DND-41 (cell line): ENCODE measurements around the gene CASP4.
"Not testable (repeated sequence)": the region's sequence is repeated elsewhere in the genome, so short reads cannot be mapped to it uniquely, and the experiment has no call there.

ENCODE experiments used
- ATAC-seq: fragments of 200-7000 bp; cut with Tn5 transposase; 3 replicates; pipeline ENCODE4 v1.9.1; 2021; ENCODE audit warnings: low read depth; ENCODE audit not compliant: insufficient read depth
- DNase-seq: peaks from one replicate; pipeline ENCODE4 v3.0.0-alpha.2; 2020
- H2AFZ ChIP-seq: 2 replicates; pipeline ENCODE4 v1.6.0; 2012; ENCODE audit warnings: low read depth, low read length
- H3K27ac ChIP-seq: 2 replicates; pipeline ENCODE4 v1.5.1; 2012; ENCODE audit warnings: low read length, inconsistent platforms
- H3K27me3 ChIP-seq: fragments of 200-600 bp; sonication (generic); 2 replicates; pipeline ENCODE4 v1.6.0; 2012; ENCODE audit warnings: low read length, mild to moderate bottlenecking, inconsistent platforms; ENCODE audit not compliant: insufficient read depth, poor library complexity
- H3K36me3 ChIP-seq: 2 replicates; pipeline ENCODE4 v1.5.1; 2012; ENCODE audit warnings: low read length, inconsistent platforms; ENCODE audit not compliant: insufficient read depth
- H3K4me1 ChIP-seq: 2 replicates; pipeline ENCODE4 v1.5.1; 2012; ENCODE audit warnings: mild to moderate bottlenecking, low read length; ENCODE audit not compliant: insufficient read depth
- H3K4me2 ChIP-seq: 2 replicates; pipeline ENCODE4 v1.6.0; 2012; ENCODE audit warnings: mild to moderate bottlenecking, moderate library complexity, low read length, inconsistent platforms; ENCODE audit not compliant: insufficient read depth
- H3K4me3 ChIP-seq, 2 experiments: fragments of 200-600 bp in 1 of 2; shearing (Covaris generic) in 1 of 2; 2 replicates each; pipeline ENCODE4 v1.5.1; 2012 to 2016; ENCODE audit warnings: inconsistent platforms in 2 of 2, low read length in 2 of 2, mild to moderate bottlenecking in 2 of 2, low read depth in 1 of 2, moderate library complexity in 1 of 2
- H3K79me2 ChIP-seq: 2 replicates; pipeline ENCODE4 v1.6.0; 2012; ENCODE audit warnings: low read length, inconsistent platforms; ENCODE audit not compliant: insufficient read depth
- H3K9ac ChIP-seq: 2 replicates; pipeline ENCODE4 v1.6.0; 2012; ENCODE audit warnings: low read depth, mild to moderate bottlenecking, inconsistent platforms, low read length, moderate library complexity
- H3K9me3 ChIP-seq: 2 replicates; pipeline ENCODE4 v1.5.1; 2012; ENCODE audit warnings: low read length, moderate library complexity, mild to moderate bottlenecking, inconsistent platforms; ENCODE audit not compliant: insufficient read depth, severe bottlenecking
- H4K20me1 ChIP-seq: 2 replicates; pipeline ENCODE4 v1.6.0; 2012; ENCODE audit warnings: low read length; ENCODE audit not compliant: insufficient read depth
- EZH2 ChIP-seq: IDR thresholded peaks from 3 replicates; pipeline ENCODE4 v1.6.1; 2012; ENCODE audit warnings: borderline replicate concordance, low read depth, mild to moderate bottlenecking, moderate library complexity, low read length, inconsistent platforms; ENCODE audit not compliant: severe bottlenecking
- TF ChIP-seq, protein P1 (sequence below): IDR thresholded peaks from 2 replicates; pipeline ENCODE4 v1.5.1; 2012; ENCODE audit warnings: borderline replicate concordance, low read length, moderate library complexity, mild to moderate bottlenecking; ENCODE audit not compliant: poor library complexity, severe bottlenecking; ENCODE audit errors: extremely low read depth

The CASP4 gene

DNA sequence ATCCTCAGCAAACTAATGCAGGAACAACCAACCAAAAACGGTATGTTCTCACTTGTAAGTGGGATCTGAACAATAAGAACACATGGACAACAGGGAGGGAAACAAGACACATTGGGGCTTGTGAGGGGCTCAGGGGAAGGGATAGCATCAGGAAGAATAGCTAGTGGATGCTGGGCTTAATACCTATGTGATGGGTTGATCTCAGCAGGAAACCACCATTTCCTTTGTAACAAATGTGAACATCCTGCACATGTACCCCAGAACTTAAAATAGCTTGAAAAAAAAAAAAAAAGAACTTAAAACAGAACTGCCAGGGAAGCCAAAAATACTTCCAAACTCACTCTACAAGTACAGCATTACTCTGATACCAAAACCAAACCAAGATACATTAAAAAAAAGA lies 33.8 kb downstream of the CASP4 start:
- no peak overlapping the region for H3K9ac ChIP-seq
- peak overlapping the region; percentile 33; the same call in 1 of the 2 replicates for H3K4me2 ChIP-seq
- no peaks in the 10 kb centered on the region for H3K36me3 ChIP-seq
- TF ChIP-seq, protein P1, sequence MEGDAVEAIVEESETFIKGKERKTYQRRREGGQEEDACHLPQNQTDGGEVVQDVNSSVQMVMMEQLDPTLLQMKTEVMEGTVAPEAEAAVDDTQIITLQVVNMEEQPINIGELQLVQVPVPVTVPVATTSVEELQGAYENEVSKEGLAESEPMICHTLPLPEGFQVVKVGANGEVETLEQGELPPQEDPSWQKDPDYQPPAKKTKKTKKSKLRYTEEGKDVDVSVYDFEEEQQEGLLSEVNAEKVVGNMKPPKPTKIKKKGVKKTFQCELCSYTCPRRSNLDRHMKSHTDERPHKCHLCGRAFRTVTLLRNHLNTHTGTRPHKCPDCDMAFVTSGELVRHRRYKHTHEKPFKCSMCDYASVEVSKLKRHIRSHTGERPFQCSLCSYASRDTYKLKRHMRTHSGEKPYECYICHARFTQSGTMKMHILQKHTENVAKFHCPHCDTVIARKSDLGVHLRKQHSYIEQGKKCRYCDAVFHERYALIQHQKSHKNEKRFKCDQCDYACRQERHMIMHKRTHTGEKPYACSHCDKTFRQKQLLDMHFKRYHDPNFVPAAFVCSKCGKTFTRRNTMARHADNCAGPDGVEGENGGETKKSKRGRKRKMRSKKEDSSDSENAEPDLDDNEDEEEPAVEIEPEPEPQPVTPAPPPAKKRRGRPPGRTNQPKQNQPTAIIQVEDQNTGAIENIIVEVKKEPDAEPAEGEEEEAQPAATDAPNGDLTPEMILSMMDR: no peak
- TF ChIP-seq EZH2: no peak
- H3K79me2 ChIP-seq: no peaks in the 10 kb centered on the region
- H3K9me3 ChIP-seq: peaks cover 5% of the 10 kb centered on the region
- no peak overlapping the region for H3K4me3 ChIP-seq
- peak; percentile 99 for ATAC-seq
- 0 out of 2 replicates have a peak overlapping the region, but pooled peaks have one; percentile 6 for H3K27ac ChIP-seq
- peaks cover 13% of the 10 kb centered on the region for H3K4me1 ChIP-seq
- peak; percentile 36 for DNase-seq
- H4K20me1 ChIP-seq: no peaks in the 10 kb centered on the region
- H3K27me3 ChIP-seq: no peaks in the 10 kb centered on the region
- H2AFZ ChIP-seq: no peak overlapping the region

DNA sequence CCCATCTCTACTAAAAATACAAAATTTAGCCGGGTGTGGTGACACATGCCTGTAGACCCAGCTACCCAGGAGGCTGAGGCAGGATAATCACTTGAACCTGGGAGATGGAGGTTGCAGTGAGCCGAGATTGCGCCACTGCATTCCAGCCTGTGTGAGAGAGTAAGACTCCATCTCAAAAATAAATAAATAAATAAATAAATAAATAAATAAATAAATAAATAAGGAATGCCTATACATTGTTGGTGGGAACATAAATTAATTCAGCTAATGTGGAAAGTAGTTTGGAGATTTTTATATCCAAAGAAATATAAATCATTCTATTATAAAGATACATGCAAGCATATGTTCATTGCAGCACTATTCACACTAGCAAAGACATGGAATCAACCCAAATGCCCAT lies 34.3 kb downstream of the CASP4 start:
- not testable (repeated sequence) for H3K27ac ChIP-seq, H3K4me2 ChIP-seq, H3K9me3 ChIP-seq, H4K20me1 ChIP-seq, H3K27me3 ChIP-seq, H2AFZ ChIP-seq, H3K36me3 ChIP-seq, H3K79me2 ChIP-seq, DNase-seq, H3K9ac ChIP-seq, ATAC-seq, H3K4me3 ChIP-seq
- H3K4me1 ChIP-seq: peaks cover 13% of the 10 kb centered on the region

DNA sequence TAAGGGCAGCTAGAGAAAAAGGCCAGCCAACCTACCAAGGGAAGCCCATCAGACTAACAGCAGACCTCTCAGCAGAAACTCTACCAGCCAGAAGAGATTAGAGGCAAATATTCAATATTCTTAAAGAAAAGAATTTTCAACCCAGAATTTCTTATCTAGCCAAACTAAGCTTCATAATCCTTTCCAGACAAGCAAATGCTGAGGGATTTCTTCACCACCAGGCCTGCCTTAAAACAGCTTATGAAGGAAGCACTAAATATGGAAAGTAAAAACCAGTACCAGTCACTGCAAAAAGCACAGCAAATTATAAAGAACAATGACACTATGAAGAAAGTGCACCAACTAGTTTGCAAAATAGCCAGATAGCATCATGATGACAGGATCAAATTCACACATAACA lies 39.6 kb downstream of the CASP4 start:
- H3K9me3 ChIP-seq: peaks cover 10% of the 10 kb centered on the region
- DNase-seq: no peak
- H4K20me1 ChIP-seq: no peaks in the 10 kb centered on the region
- H3K4me2 ChIP-seq: no peak overlapping the region
- TF ChIP-seq, protein P1: no peak
- TF ChIP-seq EZH2: no peak
- H3K9ac ChIP-seq: no peak overlapping the region
- H3K4me3 ChIP-seq: no peak overlapping the region
- H3K36me3 ChIP-seq: no peaks in the 10 kb centered on the region
- peaks cover 13% of the 10 kb centered on the region for H3K4me1 ChIP-seq
- H3K79me2 ChIP-seq: no peaks in the 10 kb centered on the region
- no peak for ATAC-seq
- no peak overlapping the region for H3K27ac ChIP-seq
- H3K27me3 ChIP-seq: no peaks in the 10 kb centered on the region
- no peak overlapping the region for H2AFZ ChIP-seq

DNA sequence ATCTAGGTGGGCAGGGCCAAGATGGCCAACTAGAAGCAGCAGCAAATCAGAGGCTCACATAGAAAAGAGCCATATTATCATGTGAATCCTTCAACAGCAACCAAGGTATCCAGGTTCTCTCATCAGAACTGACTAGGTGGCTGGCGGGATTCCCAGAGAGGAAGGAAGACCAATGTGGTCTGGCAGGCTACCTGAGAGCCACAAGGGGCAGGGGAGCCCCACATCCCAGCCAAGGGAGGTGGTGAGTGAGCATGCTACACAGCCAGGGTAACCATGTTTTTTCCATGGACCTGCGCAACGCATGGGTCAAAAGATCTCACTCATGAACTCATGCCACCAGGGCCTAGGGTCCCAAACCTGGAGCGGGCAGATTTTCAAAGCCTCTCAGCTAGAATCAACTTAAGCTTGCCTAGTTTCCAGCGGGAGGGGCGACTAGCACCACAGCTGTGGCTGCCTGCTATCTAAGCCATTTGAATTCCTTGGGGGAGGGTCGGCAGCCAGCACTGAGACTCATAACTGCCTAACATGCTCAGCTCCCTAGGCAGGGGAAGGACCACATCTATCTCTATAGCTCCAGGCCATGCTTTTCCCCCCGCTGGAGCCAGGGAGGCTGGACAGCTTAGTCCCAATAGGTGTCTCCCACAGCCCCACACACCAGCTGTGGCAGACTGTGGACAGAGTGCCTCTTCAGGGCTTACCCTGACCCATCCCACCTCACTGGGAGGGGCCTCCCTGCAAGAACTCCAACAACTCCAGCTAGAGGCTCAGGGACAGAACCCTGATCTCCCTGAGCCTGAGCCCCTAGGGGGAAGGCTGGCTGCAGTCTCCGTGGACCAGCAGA lies 41.4 kb downstream of the CASP4 start:
- ATAC-seq (peak; percentile 74), DNase-seq (peak; percentile 47)
- peaks cover 13% of the 10 kb centered on the region for H3K4me1 ChIP-seq
- no peak overlapping the region for H3K9ac ChIP-seq
- H2AFZ ChIP-seq: no peak overlapping the region
- peaks cover 10% of the 10 kb centered on the region for H3K9me3 ChIP-seq
- TF ChIP-seq, protein P1: no peak
- no peak for TF ChIP-seq EZH2
- no peaks in the 10 kb centered on the region for H3K27me3 ChIP-seq
- no peak overlapping the region for H3K4me3 ChIP-seq
- H4K20me1 ChIP-seq: no peaks in the 10 kb centered on the region
- no peak overlapping the region for H3K27ac ChIP-seq
- H3K79me2 ChIP-seq: no peaks in the 10 kb centered on the region
- no peaks in the 10 kb centered on the region for H3K36me3 ChIP-seq
- no peak overlapping the region for H3K4me2 ChIP-seq
